Activated CD4-positive, alpha-beta T cell treated with anti-CD3 and anti-CD28 coated beads, Interleukin-2, Interleukin-4, amounts not matched to agents 100 ng/mL and 50 ng/mL, durations not matched to agents 16 hours and 8 hours (primary cell): ENCODE measurements around the gene ABCG1.

Experiments
- DNase-seq: peaks from one replicate; pipeline ENCODE4 v3.0.0-alpha.2; 2020; ENCODE audit warnings: low spot score

Gene ABCG1

DNA sequence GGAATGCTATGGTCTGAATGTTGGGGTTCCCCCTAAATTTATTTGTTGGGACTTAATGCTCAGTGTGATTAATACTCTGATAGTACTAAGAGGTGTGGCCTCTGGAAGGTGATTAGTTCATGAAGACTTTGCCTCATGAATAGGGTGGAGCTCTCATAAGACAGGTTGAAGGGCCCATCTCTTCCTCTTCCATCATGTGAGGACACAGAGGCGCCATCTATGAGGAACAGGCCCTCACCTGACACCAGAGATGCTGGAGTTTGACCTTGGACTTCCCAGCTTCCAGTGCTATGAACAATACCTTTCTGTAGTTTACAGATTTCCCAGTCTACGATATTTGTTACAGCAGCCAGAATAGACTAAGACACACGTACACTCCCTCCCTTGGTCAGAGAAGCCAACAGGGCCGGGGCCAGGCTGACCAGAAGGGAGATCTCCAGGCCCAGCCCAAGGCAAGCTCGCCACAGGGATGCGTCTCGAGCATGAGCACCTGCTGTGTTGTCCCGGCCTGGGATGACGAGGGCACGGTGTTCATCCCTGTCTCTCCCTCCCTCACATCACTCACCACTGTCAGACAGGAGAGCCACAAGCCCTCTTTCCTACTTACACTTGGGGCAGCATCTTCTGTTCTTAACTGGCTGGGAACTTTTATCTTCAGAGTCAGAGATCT lies 4.7 kb upstream of the ABCG1 start:
- DNase-seq = no peak

DNA sequence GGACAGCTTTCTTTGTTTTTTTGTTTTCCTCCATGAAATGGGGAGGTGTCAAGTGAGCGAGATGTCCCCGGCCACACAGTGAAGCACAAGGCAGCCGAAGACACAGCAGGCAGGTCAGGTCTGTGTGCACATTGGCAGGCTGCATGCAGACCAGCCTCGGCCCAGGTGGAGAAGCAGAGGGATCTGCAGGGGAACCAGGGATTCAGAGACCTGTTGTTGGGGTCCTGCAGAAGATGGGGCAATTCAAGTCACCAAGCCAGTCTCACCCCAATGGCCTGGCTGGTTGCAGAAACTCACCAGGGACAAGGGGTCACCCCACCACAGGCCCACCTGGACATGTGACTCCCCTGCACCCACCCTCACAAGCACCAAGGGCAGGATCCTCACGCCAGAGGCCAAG lies 4.0 kb upstream of the ABCG1 start:
- no peak for DNase-seq

DNA sequence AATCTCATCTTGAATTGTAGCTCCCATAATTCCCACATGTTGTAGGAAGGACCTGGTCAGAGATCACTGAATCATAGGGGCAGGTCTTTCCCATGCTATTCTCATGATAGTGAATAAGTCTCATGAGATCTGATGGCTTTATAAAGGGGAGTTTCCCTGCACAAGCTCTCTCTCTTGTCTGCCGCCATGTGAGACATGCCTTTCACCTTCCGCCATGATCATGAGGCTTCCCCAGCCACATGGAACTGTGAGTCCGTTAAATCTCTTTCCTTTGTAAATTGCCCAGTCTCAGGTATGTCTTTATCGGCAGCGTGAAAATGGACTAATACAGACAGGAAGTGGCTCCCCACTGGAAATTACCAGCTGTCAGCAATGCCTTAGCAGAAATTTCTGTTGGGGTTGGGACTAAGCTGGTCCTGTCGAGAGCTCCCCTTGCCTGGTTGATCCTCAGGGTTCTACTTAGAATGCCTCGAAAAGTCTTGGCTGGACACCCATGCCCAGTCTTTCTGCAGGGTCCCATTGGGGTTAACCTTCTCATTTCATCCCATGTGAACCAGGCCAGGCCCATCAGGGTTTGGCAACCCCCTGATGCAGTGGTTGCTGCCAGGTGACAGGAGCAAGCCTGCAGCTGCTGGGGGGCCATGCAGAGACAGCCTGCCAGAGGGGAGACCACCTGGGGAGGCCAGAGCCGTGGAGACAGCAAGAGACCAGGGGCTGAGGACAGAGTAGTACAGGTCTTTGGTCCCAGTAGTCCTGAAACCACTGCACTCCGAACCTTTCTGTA lies 2.8 kb upstream of the ABCG1 start:
- no peak for DNase-seq

DNA sequence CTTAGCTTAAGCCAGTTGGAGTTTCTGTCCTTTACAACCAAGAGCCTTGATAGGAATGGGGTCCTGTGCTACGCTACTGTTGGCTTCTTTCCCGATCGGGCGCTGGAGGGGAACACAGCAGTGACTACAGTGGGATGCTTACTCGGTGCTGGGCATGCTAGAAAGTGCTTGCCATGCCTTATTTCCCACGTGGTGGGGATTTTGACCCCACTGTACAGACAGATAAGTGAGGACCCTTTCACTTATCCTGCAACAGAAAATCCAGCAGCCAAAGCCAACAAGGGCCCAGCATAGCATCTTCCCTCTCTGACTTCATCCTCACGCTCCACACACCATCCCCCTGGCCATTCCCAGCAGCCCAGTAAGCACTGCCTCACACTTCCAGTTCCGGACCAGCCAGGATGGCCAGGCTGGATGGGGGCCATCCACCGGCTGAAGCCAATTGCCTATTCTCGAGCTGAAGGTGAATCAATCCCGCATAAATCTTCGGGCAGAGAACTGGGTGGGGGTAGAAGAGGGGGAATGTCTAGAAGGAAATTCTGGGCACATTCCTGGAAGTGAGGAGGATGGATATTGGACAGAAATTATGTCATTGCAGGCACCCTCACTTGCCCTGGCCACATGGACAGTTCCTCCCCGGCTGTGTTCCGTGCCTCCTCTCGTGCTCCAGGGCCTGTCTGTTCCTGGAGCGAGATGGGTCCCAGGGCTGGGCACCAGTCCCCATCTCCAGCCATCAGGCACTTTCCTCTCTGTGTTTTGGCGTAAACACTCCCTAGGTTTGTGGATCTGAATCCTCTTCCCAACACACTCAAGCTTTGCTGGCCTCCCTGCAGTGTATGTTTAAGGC lies 2.0 kb upstream of the ABCG1 start:
- no peak for DNase-seq

DNA sequence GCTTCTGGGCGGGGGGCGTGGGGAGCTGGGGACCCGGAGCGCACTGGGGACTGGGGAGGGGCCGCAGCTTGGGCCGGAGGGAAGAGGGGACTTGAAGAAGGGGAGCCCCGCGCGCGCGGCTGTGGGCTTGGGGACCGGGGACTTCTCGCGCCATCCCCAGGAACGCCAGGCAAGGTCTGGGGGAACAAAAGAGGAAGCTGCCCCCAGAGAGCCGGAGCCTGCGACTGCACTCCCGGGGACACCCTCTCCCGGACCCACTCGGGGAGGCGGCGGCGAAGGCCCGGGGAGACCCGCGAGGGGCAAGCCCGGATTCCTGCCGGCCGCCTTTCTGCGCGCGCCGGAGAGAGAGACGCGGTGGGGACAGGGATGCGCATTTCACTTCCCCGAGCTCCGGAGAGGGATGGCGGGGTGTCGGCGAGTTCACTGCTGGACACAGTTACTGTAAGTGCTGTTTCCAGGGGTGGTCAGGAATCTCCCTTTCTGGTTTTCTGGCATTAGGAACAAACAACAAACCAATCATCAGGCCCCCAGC lies 732 bp downstream of the ABCG1 start:
- peak; percentile 6 for DNase-seq

DNA sequence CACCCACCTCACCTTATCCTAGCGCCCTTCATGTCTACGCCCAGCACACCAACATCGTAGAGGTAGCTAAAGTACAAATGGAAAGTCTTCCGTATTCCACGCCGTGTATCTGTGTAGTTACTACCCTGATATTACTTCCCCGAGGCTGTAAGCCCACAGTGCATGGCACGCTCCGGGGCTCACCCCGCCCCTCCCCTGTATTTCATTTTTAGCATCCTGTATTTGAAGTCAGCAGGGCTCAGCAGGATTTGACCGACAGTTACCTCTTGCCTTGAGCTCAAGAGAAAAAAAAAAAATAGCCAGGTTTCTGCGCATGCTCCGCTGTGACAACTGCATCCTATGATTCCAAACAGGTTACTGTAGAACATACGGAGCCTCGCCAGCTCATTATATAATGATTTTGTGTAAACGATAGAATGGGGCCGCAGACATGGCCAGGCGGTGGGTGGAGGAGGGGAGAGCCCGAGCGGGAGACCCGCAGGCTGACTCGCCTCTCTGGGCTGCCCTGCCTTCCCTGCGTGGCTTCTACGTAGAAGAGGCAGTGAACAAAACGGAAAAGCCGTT lies 1.3 kb downstream of the ABCG1 start:
- peak; percentile 57 for DNase-seq

DNA sequence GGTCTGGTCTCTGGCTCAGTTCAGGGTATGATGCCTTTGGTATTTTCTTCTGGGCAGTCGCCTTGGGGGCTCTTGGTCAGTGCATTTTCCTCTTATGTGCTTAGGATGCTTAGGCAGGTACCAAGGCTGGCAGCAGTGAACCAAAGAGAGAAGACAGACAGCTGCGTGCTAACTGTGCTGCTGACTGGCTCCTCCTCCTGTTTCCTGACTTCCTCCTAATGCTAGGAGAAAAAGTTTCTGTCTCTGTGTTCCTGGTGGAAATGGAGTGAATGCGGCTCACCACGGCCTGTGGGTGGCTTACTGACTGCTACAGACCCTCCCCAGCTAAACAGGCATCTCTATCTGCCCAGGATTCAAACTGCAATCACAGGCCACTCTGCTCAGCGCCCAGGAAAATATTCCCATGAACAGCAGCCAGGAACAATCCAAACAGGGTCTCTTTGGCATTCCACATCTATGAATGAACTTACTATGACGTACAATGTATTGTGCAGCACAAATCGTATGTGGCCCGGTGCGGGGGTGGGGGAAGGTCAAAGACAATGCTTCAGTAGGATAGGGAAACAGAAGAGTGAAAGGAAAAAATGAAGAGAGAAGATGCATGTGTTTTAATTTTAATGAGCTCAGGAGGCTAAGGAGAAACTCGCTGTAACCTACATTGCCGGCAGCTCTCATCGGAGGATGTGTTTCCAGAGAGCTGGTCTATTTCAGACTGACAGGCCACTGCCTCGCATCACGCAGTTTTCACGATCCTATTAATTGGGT lies 2.8 kb downstream of the ABCG1 start:
- DNase-seq = no peak

DNA sequence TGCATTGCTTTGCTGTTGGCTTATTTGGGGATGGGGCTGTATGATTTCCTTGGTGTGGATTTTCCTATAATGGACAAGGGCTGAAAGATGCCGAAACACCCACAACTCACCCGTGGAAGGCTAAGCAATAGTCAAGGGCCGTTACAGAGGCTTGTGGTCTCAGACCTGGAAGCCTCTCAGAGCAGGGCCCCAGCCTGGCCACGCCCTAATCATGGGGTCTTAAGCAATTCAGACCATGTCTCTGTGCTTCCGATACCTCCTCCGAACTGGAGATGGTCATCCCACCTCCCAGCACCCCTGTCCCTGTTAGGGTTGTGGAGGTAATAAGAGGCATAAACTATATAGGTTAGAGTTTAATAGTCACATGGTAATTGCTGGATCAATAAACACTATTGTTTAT lies 3.4 kb downstream of the ABCG1 start:
- no peak for DNase-seq

DNA sequence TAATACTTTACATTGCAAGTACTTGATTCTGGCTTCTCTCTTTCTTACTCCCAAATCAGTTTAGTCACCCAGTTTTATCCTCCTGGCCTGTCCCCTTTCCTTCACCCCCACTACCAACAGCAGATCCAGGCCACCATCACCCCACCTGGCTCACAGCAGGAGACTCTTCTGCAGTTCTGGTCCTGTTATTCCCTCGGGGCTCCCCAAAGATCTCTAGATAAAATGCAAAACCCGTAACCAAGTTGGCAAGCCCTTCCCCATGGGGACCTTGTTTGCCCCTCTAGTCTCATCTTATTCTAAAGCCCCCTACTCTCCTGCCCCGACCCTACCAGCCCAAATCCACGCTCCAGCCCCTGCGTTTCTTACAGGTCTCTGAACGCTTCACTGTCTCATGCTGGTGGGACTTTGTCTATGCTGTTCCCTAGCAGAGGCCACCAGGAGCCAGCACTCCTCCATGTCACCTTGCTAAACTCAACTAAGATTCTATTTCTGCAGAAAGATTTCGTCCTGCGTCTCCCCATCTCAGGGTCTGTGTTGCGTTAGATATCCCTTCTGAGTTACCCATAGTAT lies 4.0 kb downstream of the ABCG1 start:
- DNase-seq = no peak

DNA sequence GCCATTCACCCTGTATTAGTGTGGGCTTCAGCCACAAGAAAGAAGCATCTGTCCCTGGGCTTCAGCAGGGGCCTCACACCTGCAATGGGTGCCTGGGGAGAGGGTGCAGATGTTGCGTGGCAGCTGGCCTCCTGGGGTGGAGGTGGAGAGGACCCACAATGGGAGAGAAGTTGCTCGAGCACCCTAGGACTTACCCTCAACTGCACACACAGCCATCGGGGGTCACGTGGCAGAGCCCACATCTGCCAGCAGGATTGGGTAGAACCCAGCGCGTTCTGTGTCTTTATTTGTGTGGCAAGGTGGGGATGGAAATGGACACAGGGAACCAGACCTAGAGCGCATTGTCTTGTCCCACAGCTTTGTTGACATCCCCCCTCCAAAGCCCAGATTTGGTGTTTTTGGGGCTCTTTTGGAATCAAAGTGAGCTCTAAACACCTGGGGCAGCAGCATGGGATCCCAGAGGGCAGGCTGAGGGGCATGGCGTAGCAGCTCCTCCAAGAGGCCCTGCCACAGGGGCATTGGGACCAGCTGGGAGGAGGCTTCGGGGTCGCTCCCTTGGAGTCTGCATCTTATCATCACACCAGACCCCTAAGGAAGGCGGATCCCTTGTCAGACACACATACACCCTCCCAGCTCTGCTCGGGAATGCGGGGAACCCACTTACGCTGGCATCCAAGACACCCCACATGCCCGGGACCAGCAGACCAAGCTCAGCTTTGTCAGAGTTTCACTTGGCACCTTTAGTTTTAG lies 5.1 kb downstream of the ABCG1 start:
- no peak for DNase-seq

DNA sequence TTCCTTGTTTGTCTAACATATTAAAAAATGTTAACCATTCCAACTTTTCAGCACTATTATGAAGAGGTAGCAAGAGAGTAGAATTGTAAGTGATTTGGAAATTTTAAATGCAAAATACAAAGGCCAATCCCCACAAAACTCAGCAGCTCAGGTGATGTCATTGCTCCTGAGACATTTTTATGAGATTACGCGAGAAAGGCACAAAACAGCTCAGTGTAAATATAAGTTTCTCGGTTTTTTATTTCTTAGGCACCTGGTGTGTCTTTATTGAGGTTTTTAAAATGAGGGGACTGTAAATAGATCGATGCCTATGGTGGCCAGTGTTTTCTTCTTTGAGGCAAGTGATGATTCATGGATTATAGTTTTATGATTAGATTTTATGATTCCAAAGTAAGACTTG lies 6.1 kb downstream of the ABCG1 start:
- no peak for DNase-seq

DNA sequence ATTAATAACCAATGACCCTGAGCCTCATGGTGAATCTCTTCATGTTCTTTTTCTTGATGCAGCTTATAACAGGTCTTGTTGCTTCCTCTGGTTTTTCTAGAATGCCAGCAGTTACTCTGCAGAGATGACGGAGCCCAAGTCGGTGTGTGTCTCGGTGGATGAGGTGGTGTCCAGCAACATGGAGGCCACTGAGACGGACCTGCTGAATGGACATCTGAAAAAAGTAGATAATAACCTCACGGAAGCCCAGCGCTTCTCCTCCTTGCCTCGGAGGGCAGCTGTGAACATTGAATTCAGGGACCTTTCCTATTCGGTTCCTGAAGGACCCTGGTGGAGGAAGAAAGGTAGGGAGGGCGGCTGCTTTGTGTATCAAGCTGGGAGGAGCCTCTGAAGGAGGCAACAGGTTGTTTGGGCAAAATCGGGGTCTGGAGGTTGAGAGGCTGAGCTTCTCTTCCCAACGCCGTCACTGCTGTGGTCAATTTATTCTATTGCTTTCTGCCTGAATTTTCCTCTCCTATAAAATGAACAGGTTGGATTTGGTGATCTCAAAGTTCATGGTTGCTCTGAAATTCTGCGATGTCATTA lies 6.7 kb downstream of the ABCG1 start:
- DNase-seq = no peak

DNA sequence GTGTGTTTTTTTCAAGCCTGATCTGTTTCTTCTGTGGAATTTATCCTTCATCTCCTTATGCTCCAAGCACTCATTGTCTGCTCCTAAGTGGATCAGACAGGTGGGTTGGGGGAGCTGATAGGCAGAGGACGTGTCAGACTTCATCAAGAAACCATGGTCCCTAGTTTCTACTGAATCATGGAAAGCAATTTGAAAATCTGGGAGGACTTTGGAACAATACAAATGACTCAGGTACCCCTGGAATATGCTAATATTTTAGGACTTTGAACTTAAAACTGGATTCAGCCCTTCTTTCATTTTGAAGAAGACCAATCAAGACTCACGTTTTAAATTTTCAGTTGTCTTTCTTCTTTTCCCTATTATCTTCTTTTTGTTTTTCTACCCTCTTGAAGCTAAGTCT lies 7.7 kb downstream of the ABCG1 start:
- no peak for DNase-seq

DNA sequence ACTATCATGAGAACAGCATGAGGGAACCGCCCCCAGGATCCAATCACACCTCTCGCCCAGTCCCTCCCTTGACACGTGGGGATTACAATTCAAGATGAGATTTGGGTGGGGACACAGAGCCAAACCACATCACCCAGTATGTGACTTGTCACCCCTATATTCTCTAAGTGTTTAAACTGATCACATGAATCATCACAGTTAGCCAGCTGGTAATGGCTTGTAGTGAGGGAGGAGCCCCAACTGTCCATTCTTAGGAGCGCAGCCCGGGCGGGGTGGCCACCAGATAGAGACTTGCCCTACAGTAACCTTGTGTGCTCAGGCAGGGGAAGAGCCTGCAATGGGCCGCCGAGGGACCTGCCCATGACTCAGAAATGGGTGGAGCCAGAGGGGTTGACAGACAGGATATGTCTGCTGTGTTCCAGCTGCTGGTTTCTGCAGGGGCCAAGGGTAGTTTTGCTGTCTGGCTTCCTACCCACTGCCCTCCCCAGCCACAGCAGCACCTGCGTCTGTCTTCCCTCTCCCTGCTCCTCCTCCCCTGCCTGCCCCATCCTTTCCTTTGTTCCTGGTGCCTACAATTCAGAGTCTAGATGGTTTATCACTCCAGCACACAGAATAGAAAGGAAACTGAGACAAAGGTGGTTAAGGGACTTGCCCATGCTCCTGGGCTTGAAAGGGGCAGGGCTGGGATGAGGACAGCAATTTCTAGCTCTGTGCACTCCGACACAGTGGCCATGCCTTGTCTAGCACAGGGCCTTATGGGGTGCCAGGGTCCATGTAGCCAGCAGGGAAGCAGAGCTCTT lies 9.2 kb downstream of the ABCG1 start:
- peak; percentile 92 for DNase-seq

DNA sequence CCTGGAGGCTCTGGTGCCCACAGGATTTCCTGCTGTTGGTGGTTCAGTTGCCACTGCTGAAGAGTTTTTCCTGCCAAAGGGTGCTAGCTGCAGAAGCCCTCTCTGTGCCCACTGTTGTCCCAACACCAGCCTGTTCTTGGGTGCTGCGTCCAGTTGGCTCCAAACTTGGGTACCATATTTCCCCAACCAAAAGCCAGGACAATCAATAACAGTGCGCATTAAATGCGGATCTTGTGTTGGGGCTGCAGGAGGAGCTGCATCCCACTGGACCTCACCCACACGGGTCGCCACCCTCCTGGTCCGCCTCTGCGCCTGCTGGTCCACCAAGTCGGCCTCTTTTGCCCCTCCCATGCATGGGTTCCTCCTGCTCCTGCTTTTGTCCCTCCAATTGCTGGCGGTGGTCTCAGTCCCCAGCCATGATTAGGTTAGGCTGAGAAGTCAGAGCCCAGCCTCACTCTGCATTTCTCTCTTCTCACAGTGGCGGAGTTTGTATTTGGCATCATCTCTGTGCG lies 9.8 kb downstream of the ABCG1 start:
- no peak for DNase-seq

DNA sequence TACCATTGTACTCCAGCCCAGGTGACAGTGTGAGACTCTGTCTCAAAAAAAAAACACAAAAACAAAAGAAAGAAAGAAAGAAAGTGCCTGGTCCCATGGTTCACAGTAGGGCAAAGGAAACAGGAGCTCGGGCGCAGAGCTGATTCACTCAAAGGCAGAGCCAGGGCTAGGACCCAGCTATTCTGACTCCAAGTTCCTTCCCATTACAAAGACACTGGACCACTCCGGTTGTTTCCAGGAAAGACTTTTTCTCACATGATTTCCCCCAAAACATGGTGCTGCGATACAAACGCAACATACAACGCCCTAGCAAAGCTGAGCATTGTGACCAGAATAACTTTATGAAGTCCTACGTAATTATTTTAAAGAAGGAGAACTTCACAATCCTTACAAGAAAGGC lies 10.7 kb downstream of the ABCG1 start:
- DNase-seq = no peak

DNA sequence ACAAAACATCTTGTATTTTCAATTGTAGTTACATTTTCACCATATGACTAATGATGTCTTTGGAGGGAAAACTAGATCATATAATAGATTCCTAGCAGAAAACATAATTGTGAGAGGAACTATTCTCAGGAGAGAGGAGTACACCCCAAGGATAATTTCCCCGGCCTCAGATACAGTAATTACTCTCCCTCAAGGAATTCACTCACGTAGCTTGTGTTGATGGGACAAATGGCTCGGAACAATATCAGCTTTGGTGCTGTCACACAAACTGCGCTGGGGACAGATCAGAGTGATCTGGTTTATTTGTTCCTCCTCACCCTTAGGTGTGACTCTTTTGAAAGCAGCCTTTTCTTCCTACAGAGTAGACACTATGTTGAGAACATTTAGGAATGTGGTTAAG lies 11.2 kb downstream of the ABCG1 start:
- DNase-seq = no peak

DNA sequence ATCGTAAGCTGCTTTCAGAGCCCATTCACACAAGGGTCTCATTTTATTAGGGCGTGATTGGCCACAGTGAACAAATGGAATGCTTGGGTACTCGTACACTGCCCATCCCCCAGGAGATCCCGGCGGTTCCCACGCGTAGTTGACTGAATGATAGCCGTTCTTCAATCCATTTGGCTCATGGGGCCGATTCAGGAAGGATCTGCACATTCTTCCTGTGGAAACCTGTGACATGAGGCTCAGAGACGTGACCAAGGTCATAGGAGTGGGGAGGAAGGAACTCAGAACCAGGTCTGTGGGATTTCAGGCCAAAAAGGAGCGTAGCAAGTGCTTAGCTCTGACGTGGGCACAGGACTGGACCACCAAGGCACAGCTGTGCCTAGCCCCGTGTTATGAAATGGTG lies 11.7 kb downstream of the ABCG1 start:
- DNase-seq = no peak

DNA sequence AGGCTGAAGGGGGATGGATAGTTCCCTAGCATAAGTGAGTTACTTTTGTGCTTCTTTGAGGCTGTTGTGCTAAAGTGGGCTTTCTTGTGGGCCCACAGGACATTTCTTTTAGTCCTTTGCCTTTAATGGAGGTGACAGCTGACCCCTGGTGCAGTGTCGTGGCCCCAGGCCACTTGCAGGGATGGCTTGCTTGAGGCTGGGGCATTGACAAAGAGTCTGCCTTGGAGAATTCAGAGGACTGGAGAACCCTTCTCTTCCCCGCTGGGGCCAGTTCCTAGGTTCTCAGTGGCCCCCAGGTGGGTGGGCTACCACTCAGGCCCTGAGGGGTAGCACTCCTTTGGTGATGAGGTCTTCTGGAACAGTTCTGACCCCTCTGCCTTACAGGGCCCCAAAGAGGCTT lies 12.8 kb downstream of the ABCG1 start:
- no peak for DNase-seq
